Nephron (organoid): Measurements from ENCODE around the gene FKBP9.
A peak's percentile ranks its signal among the peaks of the same experiment; 100 is the strongest.
"Not testable (repeated sequence)": the region's sequence is repeated elsewhere in the genome, so short reads cannot be mapped to it uniquely, and the experiment has no call there.

Source experiments
- H3K27ac Mint-ChIP-seq, 3 experiments: 2 replicates each; pipeline ENCODE4 v1.8.0; 2020; ENCODE audit warnings: mixed read lengths in 3 of 3, mild to moderate bottlenecking in 2 of 3, moderate library complexity in 1 of 3
- H3K27me3 Mint-ChIP-seq: 2 replicates; pipeline ENCODE4 v1.8.0; 2021; ENCODE audit warnings: low read depth, mild to moderate bottlenecking, moderate library complexity, mixed read lengths
- H3K36me3 Mint-ChIP-seq: 2 replicates; pipeline ENCODE4 v1.8.0; 2020; ENCODE audit warnings: low read depth, mixed read lengths
- H3K4me1 Mint-ChIP-seq: 2 replicates; pipeline ENCODE4 v1.8.0; 2020; ENCODE audit warnings: mixed read lengths
- H3K4me3 Mint-ChIP-seq, 3 experiments: 2 replicates each; pipeline ENCODE4 v1.8.0; 2020; ENCODE audit warnings: mild to moderate bottlenecking in 3 of 3, mixed read lengths in 3 of 3, moderate library complexity in 2 of 3
- H3K9me3 Mint-ChIP-seq: 2 replicates; pipeline ENCODE4 v1.8.0; 2020; ENCODE audit warnings: mixed read lengths
- TF ChIP-seq, protein P1 (sequence below), 3 experiments: fragments of 200-600 bp; sonication (generic); IDR thresholded peaks; one replicate each; pipeline ENCODE4 v1.5.0; 2021; ENCODE audit warnings: antibody characterized with exemption in 3 of 3; ENCODE audit not compliant: unreplicated experiment in 3 of 3

Gene FKBP9, protein sequence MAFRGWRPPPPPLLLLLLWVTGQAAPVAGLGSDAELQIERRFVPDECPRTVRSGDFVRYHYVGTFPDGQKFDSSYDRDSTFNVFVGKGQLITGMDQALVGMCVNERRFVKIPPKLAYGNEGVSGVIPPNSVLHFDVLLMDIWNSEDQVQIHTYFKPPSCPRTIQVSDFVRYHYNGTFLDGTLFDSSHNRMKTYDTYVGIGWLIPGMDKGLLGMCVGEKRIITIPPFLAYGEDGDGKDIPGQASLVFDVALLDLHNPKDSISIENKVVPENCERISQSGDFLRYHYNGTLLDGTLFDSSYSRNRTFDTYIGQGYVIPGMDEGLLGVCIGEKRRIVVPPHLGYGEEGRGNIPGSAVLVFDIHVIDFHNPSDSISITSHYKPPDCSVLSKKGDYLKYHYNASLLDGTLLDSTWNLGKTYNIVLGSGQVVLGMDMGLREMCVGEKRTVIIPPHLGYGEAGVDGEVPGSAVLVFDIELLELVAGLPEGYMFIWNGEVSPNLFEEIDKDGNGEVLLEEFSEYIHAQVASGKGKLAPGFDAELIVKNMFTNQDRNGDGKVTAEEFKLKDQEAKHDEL

DNA sequence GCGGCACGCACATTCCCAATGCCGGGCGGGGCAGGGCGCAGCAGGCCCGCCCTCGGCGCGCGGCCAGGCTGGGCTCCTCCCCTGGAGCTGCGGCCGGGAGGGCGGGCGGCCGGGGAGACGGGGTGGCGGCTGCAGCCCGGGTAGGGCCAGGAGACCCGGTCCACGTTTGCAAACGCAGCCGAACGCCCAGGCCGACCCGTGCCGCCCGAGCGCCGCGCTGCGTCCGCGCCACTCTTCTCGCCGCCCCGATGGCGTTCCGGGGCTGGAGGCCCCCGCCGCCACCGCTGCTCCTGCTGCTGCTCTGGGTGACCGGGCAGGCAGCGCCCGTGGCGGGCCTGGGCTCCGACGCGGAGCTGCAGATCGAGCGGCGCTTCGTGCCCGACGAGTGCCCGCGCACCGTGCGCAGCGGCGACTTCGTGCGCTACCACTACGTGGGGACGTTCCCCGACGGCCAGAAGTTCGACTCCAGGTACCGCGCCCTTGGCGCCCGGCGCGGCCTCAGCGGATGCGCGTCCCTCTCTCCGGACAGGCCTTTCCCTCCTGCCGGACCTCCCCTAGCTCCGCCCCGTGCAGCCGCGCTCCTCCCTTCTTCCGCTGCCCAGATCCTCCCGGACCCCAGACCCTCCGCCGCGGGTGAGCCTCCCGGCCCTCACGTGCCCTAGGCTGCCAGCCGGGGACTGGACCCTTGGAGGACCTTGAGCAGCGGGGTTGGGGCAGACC, at the start of gene FKBP9:
Gene FKBP9 (plus strand): TSS at position 115 of the 720 bp plus-strand sequence. CDS start 134 bp downstream, at position 249.
- Mint-ChIP-seq H3K27me3 (no peaks in the 10 kb centered on the region), H3K36me3 (peaks cover 15% of the 10 kb centered on the region), H3K4me3 (peak within 1 kb of the TSS; percentile 88 to 93 (median 92)), H3K9me3 (no peaks in the 10 kb centered on the region), H3K4me1 (peaks cover 9% of the 10 kb centered on the region), H3K27ac (peak within 1 kb of the TSS; percentile 89 to 97 (median 92))
- TF ChIP-seq, protein P1, sequence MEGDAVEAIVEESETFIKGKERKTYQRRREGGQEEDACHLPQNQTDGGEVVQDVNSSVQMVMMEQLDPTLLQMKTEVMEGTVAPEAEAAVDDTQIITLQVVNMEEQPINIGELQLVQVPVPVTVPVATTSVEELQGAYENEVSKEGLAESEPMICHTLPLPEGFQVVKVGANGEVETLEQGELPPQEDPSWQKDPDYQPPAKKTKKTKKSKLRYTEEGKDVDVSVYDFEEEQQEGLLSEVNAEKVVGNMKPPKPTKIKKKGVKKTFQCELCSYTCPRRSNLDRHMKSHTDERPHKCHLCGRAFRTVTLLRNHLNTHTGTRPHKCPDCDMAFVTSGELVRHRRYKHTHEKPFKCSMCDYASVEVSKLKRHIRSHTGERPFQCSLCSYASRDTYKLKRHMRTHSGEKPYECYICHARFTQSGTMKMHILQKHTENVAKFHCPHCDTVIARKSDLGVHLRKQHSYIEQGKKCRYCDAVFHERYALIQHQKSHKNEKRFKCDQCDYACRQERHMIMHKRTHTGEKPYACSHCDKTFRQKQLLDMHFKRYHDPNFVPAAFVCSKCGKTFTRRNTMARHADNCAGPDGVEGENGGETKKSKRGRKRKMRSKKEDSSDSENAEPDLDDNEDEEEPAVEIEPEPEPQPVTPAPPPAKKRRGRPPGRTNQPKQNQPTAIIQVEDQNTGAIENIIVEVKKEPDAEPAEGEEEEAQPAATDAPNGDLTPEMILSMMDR (IDR thresholded peaks at IDR 0.05; ENCODE audit: unreplicated experiment in 3 of 3) = no peak

DNA sequence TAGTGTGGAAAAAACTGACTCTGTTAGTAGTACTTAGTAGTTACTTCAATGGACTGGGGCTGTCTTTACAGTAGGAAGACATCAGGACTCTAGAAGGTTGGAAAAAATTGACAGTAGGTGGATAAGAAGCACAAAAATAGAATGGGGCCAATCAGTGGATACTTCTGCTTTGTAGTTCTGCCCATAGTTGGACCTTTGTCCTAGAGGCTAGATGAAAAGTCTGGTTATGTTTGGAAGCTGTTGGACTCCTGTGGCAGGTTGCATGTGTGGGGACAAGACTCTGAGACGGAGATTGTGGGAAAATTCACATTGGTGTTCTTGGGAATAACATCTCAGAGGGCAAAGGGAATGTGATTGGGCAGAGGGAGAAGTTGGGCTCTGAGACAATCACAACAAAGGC, 47.0 kb upstream of the FKBP9 start:
- TF ChIP-seq, protein P1 (IDR thresholded peaks at IDR 0.05; ENCODE audit: unreplicated experiment in 3 of 3) = no peak
- no peaks in the 10 kb centered on the region for H3K27me3 Mint-ChIP-seq
- no peak overlapping the region for H3K4me3 Mint-ChIP-seq
- H3K9me3 Mint-ChIP-seq = no peaks in the 10 kb centered on the region
- peaks cover 30% of the 10 kb centered on the region for H3K36me3 Mint-ChIP-seq
- H3K4me1 Mint-ChIP-seq = peaks cover under 1% of the 10 kb centered on the region
- H3K27ac Mint-ChIP-seq = no peak overlapping the region

DNA sequence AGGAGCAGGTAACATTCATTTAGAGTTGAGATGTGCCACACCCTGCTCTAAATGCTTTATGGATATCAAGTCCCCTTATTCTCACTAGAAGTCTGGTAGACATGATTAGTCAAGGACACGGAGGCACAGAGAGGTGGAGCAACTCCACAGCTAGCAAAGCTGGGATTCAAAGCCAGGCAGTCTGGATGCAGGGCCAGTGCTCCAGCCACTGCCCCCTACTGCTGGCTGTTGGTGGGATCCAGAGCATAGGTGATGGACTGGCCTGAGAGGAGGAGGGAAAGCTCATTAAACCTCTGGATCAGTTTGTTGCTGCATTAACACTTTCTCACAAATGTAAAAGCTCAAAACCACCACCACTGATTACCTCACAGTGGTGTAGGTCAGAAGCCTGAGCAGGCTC, 43.1 kb upstream of the FKBP9 start:
- peaks cover 59% of the 10 kb centered on the region for H3K36me3 Mint-ChIP-seq
- no peaks in the 10 kb centered on the region for H3K9me3 Mint-ChIP-seq
- H3K4me1 Mint-ChIP-seq = no peaks in the 10 kb centered on the region
- H3K27ac Mint-ChIP-seq = no peak overlapping the region
- TF ChIP-seq, protein P1 (IDR thresholded peaks at IDR 0.05; ENCODE audit: unreplicated experiment in 3 of 3) = no peak
- no peaks in the 10 kb centered on the region for H3K27me3 Mint-ChIP-seq
- no peak overlapping the region for H3K4me3 Mint-ChIP-seq

DNA sequence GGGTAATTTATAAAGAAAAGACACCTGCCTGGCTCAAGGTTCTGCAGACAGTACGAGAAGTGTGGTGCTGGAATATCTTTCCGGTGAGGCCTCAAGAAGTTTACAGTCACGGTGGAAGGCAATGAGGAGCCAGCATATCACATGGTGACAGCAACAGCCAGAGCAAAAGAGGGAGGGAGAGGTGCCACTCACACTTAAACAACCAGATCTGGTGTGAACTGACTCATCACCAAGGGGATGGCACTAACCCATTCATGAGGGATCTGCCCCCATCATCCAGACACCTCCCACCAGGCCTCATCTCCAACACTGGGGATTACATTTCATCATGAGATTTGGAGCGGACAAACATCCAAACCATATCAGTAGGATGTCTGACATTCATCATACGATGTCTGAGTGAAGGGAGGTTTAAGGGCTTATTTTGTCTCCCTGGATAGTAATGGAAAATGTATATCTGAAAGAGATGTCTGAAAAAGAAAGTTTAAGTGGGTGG, 42.2 kb upstream of the FKBP9 start:
- H3K36me3 Mint-ChIP-seq = peaks cover 59% of the 10 kb centered on the region
- H3K9me3 Mint-ChIP-seq = no peaks in the 10 kb centered on the region
- H3K27ac Mint-ChIP-seq = no peak overlapping the region
- TF ChIP-seq, protein P1 (IDR thresholded peaks at IDR 0.05; ENCODE audit: unreplicated experiment in 3 of 3) = no peak
- H3K27me3 Mint-ChIP-seq = no peaks in the 10 kb centered on the region
- no peaks in the 10 kb centered on the region for H3K4me1 Mint-ChIP-seq
- no peak overlapping the region for H3K4me3 Mint-ChIP-seq

DNA sequence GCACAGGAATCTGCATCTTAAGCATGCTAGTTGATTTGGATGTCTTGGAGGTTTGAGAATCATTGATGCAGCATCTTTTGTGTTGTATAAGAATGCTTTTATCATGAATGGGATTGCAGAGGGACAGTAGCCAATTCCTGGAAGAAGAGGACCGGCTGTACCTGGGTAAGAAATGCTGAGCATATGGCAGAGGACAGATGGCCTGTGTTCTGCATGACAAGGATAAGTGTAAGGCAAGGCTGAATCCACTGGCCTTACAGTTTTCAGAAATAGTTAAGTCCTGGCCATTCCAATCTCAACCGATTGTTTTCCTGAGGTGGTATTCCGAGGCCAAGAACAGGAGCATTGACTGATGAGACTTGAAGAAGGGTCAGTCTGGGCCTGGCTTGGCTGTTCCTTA, 41.2 kb upstream of the FKBP9 start:
- TF ChIP-seq, protein P1 (IDR thresholded peaks at IDR 0.05; ENCODE audit: unreplicated experiment in 3 of 3) = no peak
- Mint-ChIP-seq H3K9me3 (no peaks in the 10 kb centered on the region), H3K4me3 (no peak overlapping the region), H3K27ac (no peak overlapping the region), H3K4me1 (no peaks in the 10 kb centered on the region), H3K36me3 (peaks cover 63% of the 10 kb centered on the region), H3K27me3 (no peaks in the 10 kb centered on the region)

DNA sequence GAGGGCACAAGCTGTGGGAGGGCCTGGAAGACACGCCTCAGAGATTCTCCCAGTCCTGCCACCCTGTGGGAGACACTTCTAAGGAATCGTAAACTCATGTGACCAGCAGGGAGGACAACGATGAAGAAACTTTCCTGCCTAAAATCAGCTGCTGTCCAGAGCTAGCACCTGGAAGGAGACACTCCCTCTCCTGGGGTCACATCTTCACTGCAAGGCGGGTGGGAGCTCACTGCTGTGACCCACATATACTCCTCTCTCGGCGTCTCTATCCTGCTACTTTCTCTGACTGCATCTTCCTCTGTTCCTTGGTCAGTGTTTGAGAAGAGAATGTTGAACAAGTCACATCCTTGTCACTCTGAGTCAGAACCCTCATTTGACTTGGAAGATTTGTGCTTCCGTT, 40.2 kb upstream of the FKBP9 start:
- H3K4me1 Mint-ChIP-seq, H3K9me3 Mint-ChIP-seq, H3K4me3 Mint-ChIP-seq, H3K27me3 Mint-ChIP-seq, H3K27ac Mint-ChIP-seq: not testable (repeated sequence)
- peaks cover 67% of the 10 kb centered on the region for H3K36me3 Mint-ChIP-seq
